HCT116 (cell line): Measurements from ENCODE around the gene PRIMPOL.

Experiments used
- CTCF ChIP-seq, 3 experiments: fragments of 200-600 bp in 1 of 3; sonication (generic) in 1 of 3; IDR thresholded peaks in 2 of 3; conservative IDR thresholded peaks in 1 of 3; 2 replicates each; pipeline ENCODE4 v1.5.1; 2012 to 2017; ENCODE audit warnings: low read depth in 2 of 3, low read length in 2 of 3, antibody characterized with exemption in 1 of 3, borderline replicate concordance in 1 of 3, control low read depth in 1 of 3, mild to moderate bottlenecking in 1 of 3, mixed read lengths in 1 of 3, mixed run types in 1 of 3, moderate library complexity in 1 of 3; ENCODE audit not compliant: insufficient read depth in 1 of 3
- EGR1 ChIP-seq: IDR thresholded peaks from 2 replicates; pipeline ENCODE4 v1.6.1; 2012; ENCODE audit warnings: low read depth
- EZH2 ChIP-seq: fragments of 200-600 bp; sonication (generic); IDR thresholded peaks from 2 replicates; pipeline ENCODE4 v1.6.1; 2017; ENCODE audit warnings: antibody characterized with exemption, mixed run types
- RAD21 ChIP-seq: IDR thresholded peaks from 2 replicates; pipeline ENCODE4 v1.6.1; 2012; ENCODE audit warnings: low read depth, mild to moderate bottlenecking
- REST ChIP-seq: IDR thresholded peaks from 2 replicates; pipeline ENCODE4 v1.6.1; 2012; ENCODE audit warnings: low read depth

GRCh38 chr4:184740980-184741391 is 91.4 kb downstream of the PRIMPOL start:
- TF ChIP-seq REST: no peak
- no peak for TF ChIP-seq CTCF (IDR thresholded peaks at IDR 0.05 in 2 of 3, conservative IDR thresholded peaks at IDR 0.05 in 1 of 3; ENCODE audit: borderline replicate concordance in 1 of 3, insufficient read depth in 1 of 3, low read depth in 2 of 3, low read length in 2 of 3)
- TF ChIP-seq EZH2: no peak
- TF ChIP-seq RAD21: no peak
- no peak for TF ChIP-seq EGR1
